ENCODE measurements around the gene METTL17.
A peak's percentile ranks its signal among the peaks of the same experiment; 100 is the strongest.
"Not testable (repeated sequence)": the region's sequence is repeated elsewhere in the genome, so short reads cannot be mapped to it uniquely, and the experiment has no call there.

METTL17 gene

GRCh38 chr14:20997564-20997963 lies 7.8 kb downstream of the METTL17 start:
- DNase-seq: no peak

- no peak for DNase-seq
Measured at GRCh38 chr14:20998139-20998538, 8.4 kb downstream of the METTL17 start.

DNA sequence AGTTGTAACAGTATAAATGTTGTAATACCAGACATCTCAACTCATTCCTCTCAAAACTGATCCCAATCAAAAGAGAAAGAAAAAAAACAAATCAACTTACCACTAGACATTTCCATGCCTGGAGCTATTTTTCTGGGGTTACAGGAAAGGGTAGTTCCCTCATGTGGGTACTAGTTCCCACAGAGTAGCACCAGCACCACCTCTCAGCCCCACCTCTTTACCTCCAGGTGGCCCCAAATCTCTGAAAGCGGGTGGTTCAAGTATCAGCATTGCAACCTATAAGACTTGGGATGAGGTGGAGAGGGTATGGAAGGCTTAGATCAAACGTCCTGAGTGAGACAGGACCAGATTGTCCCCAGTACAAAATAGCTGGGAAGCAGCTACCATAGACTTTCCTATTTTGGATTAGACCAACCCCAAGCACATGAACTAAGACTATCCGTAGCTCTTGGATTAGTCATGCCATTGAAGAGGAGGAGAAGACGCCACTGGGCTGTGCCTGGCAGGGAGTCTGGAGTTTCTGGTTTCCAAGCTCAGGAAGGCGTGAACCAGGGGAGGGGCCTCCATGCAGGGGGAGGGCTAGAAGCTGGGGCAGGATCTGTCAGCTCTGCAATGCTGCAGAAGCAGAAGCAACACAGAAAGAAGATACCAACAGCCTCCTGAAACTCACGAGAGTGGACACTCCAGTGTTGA lies 9.0 kb downstream of the METTL17 start, which contains the start of gene SLC39A2:
Gene SLC39A2 (plus strand): TSS at position 620 of the 693 bp plus-strand sequence. CDS start 154 bp downstream, outside the sequence.
- DNase-seq: no peak

DNA sequence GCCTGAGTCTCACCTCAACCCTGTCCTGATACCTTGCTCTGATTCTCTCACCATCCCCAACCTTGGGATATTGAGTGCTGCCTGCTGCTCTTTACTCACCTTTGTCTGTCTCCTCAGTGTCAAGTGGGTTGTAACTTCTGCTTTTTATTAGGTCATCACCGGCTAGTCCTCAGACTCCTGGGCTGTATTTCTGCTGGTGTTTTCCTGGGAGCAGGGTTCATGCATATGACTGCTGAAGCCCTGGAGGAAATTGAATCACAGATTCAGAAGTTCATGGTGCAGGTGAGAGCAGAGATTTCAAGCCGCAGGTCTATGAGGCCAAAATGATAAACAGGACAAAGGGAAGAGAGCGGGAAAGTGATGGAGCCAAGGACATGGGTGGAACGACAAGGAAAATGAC lies 9.8 kb downstream of the METTL17 start:
- no peak for DNase-seq

DNA sequence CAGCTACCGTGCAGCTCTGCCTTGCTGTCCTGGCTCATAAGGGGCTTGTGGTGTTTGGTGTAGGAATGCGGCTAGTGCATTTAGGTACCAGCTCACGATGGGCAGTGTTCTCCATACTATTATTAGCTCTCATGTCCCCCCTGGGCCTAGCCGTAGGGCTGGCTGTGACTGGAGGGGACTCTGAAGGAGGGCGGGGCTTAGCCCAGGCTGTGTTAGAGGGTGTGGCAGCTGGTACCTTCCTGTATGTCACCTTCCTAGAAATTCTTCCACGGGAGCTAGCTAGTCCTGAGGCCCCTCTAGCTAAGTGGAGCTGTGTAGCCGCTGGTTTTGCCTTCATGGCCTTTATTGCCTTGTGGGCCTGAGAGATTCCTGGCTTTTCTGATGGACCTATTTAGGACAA lies 11.4 kb downstream of the METTL17 start:
- DNase-seq: no peak

GRCh38 chr14:21003788-21004346 lies 14.1 kb downstream of the METTL17 start:
- DNase-seq: no peak

GRCh38 chr14:21009721-21010120 lies 19.9 kb downstream of the METTL17 start:
- DNase-seq: not testable (repeated sequence)

GRCh38 chr14:21011136-21011535 lies 21.4 kb downstream of the METTL17 start:
- DNase-seq: no peak

DNA sequence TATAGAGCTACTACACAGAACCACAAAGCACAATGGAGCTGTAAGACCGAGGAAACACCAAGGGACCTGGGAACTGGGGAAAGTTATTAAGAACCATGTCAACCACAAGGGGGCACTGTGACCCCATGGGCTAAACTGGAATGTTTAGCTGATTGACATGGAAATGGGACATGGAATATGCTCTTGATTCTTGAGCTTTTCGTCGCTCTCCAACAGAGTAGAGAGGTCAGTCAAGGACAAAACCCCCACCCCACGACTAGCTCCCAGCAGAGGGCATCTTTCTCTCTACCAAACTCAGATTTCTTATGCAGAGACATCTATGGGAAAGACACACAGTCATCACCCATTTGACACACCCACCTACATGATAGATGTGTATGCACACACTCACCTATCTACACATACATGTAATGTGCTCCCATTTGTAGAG lies 25.0 kb downstream of the METTL17 start:
- DNase-seq: peak; percentile 87

DNA sequence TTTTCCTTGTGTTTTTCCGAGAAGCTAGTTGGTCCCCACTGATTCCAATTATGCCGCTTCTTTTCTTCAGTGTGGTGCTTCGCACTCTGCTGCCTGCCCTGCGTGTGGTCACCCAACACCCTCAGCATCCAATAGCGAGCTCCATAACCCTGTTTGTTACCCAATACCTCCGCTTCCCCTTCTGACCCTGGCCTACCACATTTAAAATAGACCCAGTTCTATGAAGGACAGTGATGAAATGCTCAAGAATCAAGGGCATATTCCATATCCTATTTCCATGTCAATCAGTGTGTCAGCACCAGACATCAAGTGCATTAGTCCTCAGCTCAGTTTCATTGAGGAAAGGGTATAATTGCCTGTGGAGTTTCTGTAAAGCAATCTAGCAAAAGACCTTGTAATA lies 25.5 kb downstream of the METTL17 start:
- no peak for DNase-seq

- DNase-seq: no peak
Measured at GRCh38 chr14:21016413-21017190, 26.8 kb downstream of the METTL17 start.

DNA sequence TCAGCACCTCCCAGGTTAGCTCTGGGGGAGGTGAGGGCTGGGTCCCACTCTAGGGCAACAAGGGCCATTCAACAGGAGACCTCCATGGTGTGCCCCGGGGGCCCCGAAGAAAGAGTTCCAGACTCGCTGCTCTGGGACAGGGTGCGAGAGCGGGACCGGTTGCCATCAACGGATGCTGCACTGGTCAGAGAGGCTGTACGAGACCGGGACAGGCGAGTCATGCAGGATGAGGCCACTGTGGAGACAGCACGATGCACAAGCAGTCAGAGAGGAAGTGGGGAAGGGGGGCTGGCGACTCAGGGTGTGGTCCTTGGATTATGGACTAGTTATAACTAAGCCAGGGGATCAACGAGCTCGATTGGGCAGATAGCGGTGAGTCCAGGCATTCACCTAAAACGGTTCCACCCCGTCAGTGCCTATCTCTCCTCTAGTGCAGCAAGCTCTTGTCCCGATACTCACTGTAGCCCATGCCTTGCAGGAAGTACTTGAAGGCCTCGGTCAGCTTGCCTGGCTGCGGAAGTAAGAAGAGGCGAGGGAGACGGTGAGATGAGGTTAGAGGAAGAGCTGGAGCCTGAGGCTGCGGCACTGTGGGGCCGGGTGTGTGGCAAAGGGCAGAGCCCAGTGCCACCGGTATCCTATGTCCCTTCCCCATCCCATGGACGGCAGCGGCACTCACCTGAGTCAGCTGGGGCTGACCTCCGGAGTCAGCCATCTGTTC lies 27.9 kb downstream of the METTL17 start:
- DNase-seq: no peak

DNA sequence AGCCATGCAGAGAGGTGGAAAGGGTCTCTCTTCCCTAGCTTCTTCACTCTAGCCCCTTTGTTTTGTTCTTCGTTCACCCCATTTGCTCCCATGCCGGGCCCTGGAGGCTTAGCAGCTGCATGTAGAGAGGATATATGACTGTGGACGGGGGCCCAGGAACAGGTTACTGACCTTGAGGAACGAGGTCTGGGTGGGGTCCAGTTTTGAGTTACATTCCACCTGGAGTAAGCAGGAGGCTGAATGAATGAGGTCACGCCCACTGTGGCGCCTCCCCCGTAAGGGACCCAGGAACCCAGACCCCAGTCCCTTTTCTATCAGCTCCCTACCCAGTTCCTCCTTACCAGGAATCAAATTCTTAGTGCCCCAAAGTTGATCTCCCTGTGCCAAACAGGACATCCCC lies 28.5 kb downstream of the METTL17 start:
- DNase-seq: no peak

GRCh38 chr14:21018781-21019180 lies 29.0 kb downstream of the METTL17 start:
- DNase-seq: no peak

DNA sequence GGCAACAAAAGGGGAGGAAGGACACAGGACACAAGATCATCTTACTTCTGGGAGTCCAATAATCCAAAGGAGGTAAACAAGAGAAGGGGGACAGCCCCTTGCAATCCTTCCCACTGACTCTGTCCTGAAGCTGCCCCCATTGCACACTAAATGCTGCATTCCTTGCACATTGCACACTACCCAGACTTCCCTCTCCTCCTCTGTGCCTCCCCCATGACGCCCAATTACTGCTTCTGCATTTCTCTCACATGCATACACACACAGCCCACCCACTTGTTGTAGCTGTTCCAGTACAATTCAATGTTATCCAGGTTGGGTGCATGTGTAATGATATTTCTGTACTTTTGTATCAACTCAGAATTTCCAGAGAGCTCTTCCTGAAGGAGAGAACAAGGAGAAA lies 29.6 kb downstream of the METTL17 start:
- DNase-seq: no peak

DNA sequence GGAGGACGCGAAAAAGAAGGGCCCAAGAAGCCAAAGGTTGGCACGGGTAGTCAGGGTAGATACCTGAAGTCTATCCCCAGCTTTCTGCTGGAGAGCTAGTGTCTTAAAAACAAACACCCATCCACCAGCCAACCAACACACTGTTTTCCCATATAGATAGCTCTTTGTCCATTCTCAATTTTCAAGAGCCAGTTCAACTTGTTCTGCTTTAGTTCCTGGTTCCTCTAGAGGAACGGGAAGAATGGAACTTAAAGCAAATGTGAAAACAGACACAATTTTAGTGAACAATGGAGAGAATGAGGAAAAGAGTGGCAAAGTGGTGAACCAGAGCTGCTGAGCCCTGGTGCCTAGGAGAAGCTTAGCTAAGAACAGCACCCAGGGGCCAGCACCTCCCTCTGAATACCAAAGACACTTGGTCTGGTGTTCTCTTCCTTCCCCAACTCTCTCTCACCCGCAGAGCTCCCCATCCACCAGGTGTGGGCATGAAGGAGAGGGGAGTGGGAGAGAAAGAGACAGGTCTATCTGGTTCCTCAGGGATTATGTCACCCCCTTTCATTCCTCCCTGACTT lies 31.3 kb downstream of the METTL17 start:
- DNase-seq: no peak

- DNase-seq: no peak
Measured at GRCh38 chr14:21022686-21023085, 32.9 kb downstream of the METTL17 start.

DNA sequence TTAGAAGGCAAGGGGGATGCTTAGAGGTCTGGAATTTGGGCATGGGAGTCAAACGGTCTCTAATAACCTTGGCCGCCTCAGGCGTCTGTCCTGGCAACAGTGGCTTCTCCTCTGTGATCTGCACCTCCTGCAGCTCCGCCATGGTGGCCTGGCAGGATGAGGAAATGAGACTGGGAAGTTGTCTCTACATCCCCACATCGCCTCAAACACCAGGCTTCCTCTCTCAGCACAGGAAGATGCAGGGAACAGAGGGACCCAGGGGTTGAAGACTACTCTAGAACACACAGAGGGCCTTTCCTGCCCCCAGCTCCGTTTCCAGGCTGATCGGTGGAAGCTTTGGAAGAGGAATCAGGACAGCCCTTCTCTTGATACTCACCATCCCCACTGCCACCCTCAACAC lies 33.4 kb downstream of the METTL17 start:
- no peak for DNase-seq

DNA sequence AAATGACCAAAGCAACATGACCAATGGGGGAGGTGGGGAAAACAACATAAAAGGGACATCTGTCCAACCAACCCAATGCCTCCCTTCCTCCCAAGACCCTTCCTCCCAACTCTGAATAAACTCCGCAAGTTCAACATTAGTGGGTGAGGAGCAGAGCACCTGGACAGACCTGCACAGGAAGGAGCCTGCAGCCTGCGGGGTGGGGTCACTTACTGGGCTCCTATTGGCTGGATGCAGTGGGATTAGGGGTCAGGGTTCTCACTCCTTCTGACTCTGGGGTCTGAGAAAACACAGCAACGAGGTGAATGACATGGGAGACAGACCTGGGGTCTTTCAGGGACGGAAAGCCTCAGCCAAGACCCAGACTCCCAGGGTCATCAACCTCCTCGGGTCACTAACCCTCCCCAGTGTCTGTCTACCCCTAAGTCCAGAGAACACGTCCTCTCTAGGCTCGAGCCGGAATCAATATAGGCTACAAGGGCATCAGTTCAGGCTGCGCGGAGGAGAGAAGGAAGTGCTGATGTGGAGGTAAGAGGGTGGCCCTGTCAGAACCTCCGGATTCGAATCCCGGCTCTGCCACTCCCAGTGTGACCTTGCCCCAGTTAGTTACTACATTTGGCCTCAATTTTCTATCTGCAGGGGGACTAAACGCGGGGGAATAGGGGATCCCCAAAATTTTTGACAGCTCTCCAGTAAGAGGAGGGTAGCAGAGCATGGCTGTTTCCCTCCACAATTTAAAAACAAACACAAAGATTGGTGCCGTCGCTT lies 34.2 kb downstream of the METTL17 start:
- DNase-seq: peak; percentile 21

DNA sequence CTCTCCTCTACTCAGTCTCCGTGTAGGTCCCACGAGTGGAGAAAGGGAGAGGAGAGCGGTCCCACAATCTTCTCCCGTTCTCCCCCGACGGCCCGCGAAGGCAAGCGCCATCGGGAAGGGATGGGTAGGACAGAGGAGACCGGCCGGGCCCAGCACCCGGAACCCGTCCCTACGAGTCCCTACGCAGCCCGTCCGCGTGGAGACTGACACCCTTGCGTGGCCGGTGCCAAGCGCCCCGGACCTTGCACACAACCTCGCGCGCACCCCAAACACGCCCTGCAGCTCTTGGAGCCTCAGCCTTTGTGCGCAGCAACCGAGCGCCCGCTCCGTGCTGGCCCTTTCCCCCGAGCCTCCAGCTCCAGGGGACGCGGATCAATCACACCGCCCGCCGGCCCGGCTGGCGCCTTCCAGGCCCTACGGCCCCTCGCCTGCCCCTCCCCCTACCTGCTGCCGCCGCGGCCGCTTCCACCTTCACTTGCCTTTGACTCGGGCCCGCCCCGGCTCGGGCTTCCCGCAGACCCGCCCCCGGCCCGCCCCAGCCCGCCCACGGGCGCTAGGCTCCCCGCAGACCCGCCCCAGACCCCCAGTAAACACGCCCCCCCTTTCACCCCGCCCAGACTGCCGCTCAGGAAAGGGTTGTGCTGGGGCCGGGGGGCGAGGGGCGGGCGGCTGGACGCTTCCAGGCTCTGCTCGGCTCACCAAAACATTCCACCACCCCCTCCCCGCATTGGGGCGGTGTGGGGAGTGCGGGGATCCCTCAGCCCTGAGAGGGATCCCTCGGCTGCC lies 35.0 kb downstream of the METTL17 start, which contains the start of gene NDRG2:
Gene NDRG2 (minus strand): TSS at position 477 of the 786 bp plus-strand sequence. CDS start 1,746 bp downstream, outside the sequence.
- peak; percentile 80 for DNase-seq

All from T-helper 9 cell (primary cell).